BJ (cell line): Measurements from ENCODE around the gene SLC66A2. TPM values are rescaled to one million over a fixed set of nuclear protein-coding genes. Genes with fewer than 3 reads are reported as not detected.

Experiments
- CTCF ChIA-PET: fragments of 350-600 bp; formaldehyde crosslinking; extraction: SDS; loops from one replicate; lab custom pipeline; 2021; ENCODE audit warnings: antibody characterized with exemption, inconsistent platforms; lab: Yijun Ruan, JAX
- POLR2A ChIA-PET: fragments of 300-600 bp; sonication (Branson Sonifier 250); formaldehyde crosslinking; extraction: SDS; loops from one replicate; lab custom pipeline; 2021; ENCODE audit warnings: antibody characterized with exemption; lab: Charles Lee
- DNase-seq: peaks from one replicate; pipeline ENCODE4 v3.0.0-alpha.2; 2011; ENCODE audit warnings: low read depth
- H3K27me3 ChIP-seq: 2 replicates; pipeline ENCODE4 v1.6.0; 2011; ENCODE audit warnings: low read length; ENCODE audit not compliant: control insufficient read depth, insufficient read depth
- H3K36me3 ChIP-seq: 2 replicates; pipeline ENCODE4 v1.5.1; 2011; ENCODE audit warnings: low read length; ENCODE audit not compliant: control insufficient read depth, insufficient read depth
- H3K4me3 ChIP-seq: 2 replicates; pipeline ENCODE4 v1.5.1; 2011; ENCODE audit warnings: low read depth, mild to moderate bottlenecking, control low read depth, low read length
- CTCF ChIP-seq: IDR thresholded peaks from 2 replicates; pipeline ENCODE4 v1.5.1; 2011; ENCODE audit warnings: low read depth, mild to moderate bottlenecking, control low read depth, inconsistent platforms, low read length, moderate library complexity; ENCODE audit not compliant: insufficient read depth
- polyA plus RNA-seq: library from polyadenylated mRNA; depleted of rRNA; stranded (reverse); fragments of >200 nt; gene quantifications from 2 replicates; pipeline ENCODE4 v1.2.3, GENCODE V29; 2011

SLC66A2 gene
- polyA plus RNA-seq, 1 experiment: 26.4 TPM

GRCh38 chr18:79884294-79884962 lies 67.0 kb downstream of the SLC66A2 start:
- no peak for DNase-seq
- Histone ChIP-seq H3K4me3 (no peak overlapping the region), H3K36me3 (no peaks in the 10 kb centered on the region), H3K27me3 (no peaks in the 10 kb centered on the region)
- ChIA-PET POLR2A (no interaction called here), CTCF (no interaction called here)
- TF ChIP-seq CTCF: no peak

GRCh38 chr18:79883461-79884293 lies 67.8 kb downstream of the SLC66A2 start:
- Histone ChIP-seq H3K36me3 (no peaks in the 10 kb centered on the region), H3K4me3 (no peak overlapping the region), H3K27me3 (no peaks in the 10 kb centered on the region)
- no peak for DNase-seq
- CTCF ChIA-PET: no interaction called here
- TF ChIP-seq CTCF: no peak
- POLR2A ChIA-PET: no interaction called here

GRCh38 chr18:79882522-79883241 lies 68.8 kb downstream of the SLC66A2 start:
- CTCF ChIA-PET: no interaction called here
- no peak overlapping the region for H3K4me3 ChIP-seq
- no peaks in the 10 kb centered on the region for H3K36me3 ChIP-seq
- no peak for TF ChIP-seq CTCF
- POLR2A ChIA-PET: no interaction called here
- DNase-seq: no peak
- H3K27me3 ChIP-seq: no peaks in the 10 kb centered on the region

- DNase-seq: no peak
- Histone ChIP-seq H3K4me3 (no peak overlapping the region), H3K36me3 (no peaks in the 10 kb centered on the region), H3K27me3 (no peaks in the 10 kb centered on the region)
- ChIA-PET CTCF (no interaction called here), POLR2A (no interaction called here)
- no peak for TF ChIP-seq CTCF
Observed at GRCh38 chr18:79881695-79882094, 69.8 kb downstream of the SLC66A2 start.

- no peak for DNase-seq
- Histone ChIP-seq H3K4me3 (no peak overlapping the region), H3K36me3 (no peaks in the 10 kb centered on the region), H3K27me3 (no peaks in the 10 kb centered on the region)
- TF ChIP-seq CTCF: no peak
- ChIA-PET POLR2A (no interaction called here), CTCF (no interaction called here)
Observed at GRCh38 chr18:79879566-79879965, 71.9 kb downstream of the SLC66A2 start.
